DLD1 (cell line): ENCODE data around the gene SUMO4.

Experiments used
- in situ Hi-C: cut with HindIII; loops from 2 replicates; pipeline ENCODE4 v1.10.0; 2017; ENCODE audit warnings: low sequenced_read_pairs

SUMO4 gene

DNA sequence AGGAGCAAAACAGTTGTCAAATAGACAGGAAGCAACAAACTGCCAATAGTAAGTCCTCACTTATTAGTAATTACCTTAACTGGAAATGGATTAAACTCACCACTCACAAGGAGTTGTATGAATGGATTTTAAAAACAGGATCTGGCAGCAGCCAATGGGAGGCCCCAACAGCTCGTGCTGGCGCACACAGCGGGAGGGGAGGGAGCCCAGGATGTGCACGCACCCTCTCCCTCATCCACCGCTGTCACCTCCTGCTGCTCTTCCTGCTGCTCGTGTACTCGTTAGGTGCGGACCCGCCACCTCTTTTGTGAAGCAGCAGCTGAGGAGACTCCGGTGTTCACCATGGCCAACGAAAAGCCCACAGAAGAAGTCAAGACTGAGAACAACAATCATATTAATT lies at the start of gene SUMO4:
Gene SUMO4 (plus strand): TSS at position 213 of the 400 bp plus-strand sequence. CDS start 130 bp downstream, at position 343.
- in situ Hi-C loops, result loop anchor here (25.0 kb wide), 1 partner anchor 313 kb away; no protein-coding TSS in a partner anchor

DNA sequence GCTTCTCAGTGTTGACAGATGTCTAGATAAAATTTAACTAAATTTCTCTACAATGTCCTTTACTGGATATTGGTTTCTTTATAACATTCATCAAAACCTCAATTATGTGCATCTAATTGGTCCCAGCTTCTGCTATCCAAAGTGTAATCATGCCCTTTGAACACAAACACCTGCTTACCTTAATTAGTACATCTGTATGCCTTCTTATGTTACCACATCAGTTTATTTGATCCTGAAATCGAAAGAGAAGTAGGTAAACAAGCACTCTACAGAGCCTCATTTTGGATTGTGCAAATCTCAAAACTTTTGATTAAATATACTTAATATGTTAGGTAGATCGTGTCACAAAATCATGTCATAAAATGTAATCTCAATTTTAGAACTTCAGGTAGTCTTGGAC lies 46.1 kb upstream of the SUMO4 start:
- in situ Hi-C loops, result no loop called here

GRCh38 chr6:149356081-149356750 lies 43.8 kb upstream of the SUMO4 start:
- in situ Hi-C loops, result no loop called here

DNA sequence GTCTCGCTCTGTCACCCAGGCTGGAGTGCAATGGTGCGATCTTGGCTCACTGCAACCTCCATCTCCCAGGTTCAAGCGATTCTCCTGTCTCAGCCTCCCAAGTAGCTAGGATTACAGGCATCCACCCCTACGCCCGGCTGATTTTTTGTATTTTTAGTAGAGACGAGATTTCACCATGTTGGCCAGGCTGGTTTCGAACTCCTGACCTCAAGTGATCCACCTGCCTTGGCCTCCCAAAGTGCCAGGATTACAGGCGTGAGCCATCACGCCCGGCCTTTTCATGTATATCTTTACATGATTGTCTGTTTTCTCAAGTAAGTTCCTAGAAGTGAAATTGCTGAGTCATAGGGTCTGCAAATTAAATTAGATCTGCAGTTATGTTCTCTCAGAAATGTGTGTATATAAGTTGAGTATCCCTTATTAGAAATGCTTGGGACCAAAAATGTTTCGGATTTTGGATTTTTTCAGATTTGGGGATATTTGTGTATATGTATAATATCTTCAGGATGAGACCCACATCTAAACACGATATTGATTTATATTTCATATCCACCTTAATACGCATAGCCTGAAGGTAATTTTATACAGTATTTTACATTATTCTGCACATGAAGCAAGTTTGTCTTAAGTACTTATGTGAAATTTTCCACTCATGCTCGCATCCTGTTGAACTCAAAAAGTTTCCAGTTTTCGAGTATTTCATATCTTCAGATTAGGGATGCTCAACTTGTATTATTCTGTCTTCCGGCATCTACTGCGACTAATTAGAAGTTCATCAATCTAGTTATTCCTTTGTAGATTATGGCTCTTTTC lies 42.1 kb upstream of the SUMO4 start:
- in situ Hi-C loops, result no loop called here

GRCh38 chr6:149359440-149359839 lies 40.6 kb upstream of the SUMO4 start:
- in situ Hi-C loops, result no loop called here

- in situ Hi-C loops, result no loop called here
Observed at GRCh38 chr6:149360536-149360935, 39.5 kb upstream of the SUMO4 start.

GRCh38 chr6:149362289-149362688 lies 37.8 kb upstream of the SUMO4 start:
- in situ Hi-C loops, result no loop called here

DNA sequence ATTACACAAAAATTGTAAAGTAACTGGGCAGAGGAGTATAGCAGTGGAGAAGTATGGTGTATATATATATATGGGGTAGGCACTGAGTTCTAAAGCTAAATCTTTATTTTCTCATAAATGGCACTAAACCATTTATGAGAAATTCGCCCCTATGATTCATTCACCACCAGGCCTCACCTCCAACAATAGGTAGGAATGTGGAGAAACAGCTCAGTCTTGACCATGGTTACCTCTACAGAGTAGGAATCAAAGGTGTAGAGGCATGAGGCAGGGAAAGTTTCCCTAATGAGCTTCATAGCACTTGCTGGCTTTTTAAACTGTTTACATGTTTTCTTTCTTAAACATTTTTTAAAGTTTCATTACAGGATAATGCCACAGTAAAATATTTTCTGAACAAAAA lies 36.9 kb upstream of the SUMO4 start:
- in situ Hi-C loops, result no loop called here

DNA sequence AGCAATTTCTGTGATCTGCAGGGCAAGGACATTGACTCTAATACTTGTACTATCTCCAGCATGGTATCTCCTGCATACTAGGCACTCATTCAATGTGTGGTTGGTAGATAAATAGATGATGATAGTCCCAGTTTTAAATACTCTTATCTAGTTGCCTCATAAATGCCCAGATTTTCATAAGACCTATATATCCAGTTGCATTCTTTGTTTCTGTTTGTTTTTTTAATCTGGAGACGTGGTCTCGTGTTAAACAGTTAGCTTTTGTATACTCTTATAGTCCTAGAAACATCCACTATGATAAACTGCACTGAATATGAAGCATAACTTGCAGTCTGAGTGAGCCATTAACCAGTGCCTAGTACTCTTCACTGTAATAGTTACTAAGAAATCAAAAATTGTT lies 35.5 kb upstream of the SUMO4 start:
- in situ Hi-C loops, result no loop called here

GRCh38 chr6:149365197-149365596 lies 34.9 kb upstream of the SUMO4 start:
- in situ Hi-C loops, result no loop called here

DNA sequence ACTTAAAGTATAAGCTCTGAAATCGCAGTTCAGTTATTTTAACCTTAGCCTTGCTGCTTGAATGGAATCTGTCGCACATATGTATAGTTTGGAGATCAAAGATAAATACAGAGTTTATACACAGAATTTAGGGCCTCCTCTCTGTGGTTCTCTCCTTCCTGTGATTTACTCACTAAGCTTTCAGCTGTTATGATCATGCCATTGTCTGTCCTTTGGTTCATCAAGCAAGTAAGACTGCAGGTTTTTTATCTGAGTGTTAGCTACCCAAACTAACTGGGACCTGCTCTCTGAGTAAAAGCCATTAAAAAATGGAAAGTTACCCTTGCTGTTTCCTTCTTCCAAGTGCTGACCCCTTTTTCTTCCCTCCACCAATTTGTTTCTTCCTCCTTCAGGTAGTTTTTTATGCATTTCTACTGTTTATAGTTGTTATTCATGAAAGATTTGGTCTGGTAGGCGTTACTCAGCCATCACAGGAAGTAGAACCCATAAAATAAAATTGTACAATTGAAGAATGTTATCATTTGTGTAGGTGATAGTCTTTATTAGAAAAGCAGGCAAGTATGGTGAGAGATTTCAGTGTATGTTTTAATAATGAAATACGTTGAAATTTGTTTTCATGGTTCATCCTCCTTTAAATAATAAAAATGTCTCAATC lies 33.7 kb upstream of the SUMO4 start:
- in situ Hi-C loops, result no loop called here

DNA sequence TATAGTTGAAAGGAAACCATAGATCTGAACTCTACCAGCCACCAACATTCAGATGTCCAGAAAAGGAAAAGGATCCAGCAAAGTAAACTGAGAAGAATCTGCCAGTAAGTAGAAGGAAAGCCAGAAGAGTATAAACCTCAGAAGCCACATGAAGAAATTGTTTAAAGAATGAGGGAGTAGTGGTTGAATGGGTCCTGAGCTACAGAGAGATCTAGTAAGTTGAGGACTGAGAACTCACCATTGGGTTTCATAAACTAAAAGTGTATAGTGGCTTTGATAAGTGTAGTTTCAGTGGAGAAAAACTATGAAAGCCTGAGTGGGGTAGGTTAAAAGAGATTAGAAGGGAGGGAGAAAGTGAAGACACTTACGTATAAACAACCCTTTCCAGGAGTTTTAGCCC lies 32.0 kb upstream of the SUMO4 start:
- in situ Hi-C loops, result no loop called here

DNA sequence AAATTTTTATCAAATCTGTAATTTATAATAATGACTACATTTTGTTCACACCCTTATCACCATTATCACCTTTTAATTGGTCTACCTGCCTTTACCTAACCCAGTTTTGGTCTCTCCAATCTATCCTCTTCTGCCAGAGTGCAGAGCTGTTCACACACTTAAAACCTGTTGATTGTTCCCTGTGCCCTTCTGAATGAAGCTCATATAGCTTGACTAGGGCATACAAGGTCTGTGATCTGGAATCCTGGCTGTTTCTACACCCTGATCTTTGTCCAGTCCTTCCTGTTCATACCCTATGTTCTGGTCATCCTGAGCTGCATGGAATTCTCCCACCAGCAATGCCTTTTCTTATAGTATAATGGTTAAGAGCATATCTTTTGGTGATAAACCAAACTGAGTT lies 28.9 kb upstream of the SUMO4 start:
- in situ Hi-C loops, result no loop called here

DNA sequence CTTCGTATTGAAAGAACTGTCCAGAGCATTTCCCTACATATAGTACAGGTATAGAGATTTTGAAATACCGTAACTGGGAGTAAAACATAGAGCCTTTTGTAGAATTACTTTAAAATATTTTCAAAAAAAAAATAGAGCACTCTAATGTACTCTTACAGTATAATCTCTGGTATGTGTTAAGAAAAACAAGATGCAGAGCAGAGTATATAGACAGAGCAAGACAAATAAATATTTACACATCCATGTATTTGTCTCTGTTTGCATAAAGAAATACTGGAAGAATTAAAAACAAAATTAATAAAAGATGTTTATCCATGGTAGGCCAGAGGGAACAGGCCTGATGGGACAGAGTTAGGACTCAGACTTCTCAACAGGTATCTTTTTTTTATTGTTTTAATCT lies 28.0 kb upstream of the SUMO4 start:
- in situ Hi-C loops, result no loop called here

GRCh38 chr6:149373511-149373910 lies 26.6 kb upstream of the SUMO4 start:
- in situ Hi-C loops, result no loop called here

DNA sequence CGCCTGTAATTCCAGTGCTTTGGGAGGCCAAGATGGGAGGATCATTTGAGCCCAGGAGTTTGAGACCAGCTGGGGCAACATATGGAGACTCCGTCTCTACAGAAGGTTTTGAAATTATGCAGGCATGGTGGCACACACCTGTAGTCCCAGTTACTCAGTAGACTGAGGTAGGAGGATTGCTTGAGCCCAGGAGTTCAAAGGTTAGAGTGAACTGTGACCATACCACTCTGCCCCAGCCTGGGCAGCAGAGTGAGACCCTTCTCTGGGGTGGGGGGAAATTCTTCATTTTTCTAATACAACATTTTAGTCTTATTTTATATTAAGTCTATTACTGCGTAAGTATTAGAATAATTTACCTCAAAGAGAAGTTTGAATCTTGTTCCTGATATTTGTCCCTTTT lies 20.1 kb upstream of the SUMO4 start:
- in situ Hi-C loops, result no loop called here

DNA sequence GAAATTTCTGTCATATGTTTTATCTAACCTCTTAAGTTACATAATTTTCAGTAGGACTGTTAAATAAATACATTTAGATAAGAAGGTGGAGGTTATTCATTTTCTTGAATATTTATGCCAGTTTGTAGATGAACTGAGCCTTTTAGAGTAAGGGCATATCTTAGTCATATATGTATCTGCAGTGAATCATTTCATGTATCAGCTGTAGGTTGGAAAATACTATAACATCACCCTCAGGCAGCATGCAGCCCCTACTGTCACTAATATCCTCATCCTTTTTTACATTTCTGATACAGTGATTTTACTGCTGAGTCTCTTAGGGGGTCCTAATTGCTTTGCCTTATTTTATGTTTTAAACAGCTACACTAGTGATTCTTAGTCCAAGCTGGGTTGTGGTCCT lies 19.5 kb upstream of the SUMO4 start:
- in situ Hi-C loops, result no loop called here

GRCh38 chr6:149383371-149383770 lies 16.7 kb upstream of the SUMO4 start:
- in situ Hi-C loops, result no loop called here

DNA sequence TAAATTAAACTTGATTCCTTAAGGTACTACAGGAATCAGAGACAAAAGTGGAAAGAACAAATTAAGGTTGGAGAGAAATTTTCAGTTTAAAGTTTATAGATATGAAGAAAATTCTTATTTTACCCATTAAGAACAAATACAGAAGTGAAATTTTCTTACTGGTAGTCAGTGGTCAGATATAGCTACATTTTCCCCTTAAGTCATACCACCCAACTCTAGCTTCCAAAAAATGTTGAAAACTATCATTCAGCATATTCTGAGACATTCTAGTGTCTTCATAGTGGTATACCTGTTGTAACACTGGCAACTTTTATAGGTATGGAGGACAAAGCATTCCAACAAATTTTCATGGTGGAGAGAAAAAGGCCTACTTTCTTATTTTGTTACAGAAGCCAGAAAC lies 15.6 kb upstream of the SUMO4 start:
- in situ Hi-C loops, result no loop called here

DNA sequence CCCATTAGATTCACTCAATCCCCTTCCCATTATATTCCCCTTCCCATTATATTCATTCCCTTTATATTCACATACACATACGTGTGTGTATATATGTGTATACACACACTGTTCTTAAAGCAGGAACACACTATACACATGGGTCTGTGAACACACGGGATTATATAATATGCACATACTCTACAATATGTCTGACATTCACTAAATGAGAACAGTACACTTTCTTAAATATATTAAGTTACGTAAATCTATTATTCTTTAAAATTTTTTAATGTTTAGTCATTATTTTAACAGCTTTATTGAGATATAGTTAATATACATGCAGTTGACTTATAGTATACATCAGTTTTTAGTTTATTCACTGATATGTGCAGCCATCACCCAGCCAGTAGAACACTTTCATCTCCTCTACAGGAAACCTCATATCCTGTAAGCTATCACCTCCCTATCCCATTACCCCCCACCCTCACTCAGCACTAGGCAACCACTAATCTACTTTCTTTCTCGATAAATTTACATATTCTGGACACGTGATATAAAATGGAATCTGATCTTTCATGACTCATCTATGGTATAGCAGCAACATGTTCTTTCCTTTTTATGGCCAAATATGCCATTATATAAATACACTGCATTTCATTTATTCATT lies 13.9 kb upstream of the SUMO4 start:
- in situ Hi-C loops, result no loop called here

- in situ Hi-C loops, result no loop called here
Observed at GRCh38 chr6:149387779-149388512, 12.1 kb upstream of the SUMO4 start.
